Measurements from ENCODE around the gene HLA-DPB1. TPM values are rescaled to one million over a fixed set of nuclear protein-coding genes. Genes with fewer than 3 reads are reported as not detected.
A peak's percentile ranks its signal among the peaks of the same experiment; 100 is the strongest.
"Not testable (repeated sequence)": the region's sequence is repeated elsewhere in the genome, so short reads cannot be mapped to it uniquely, and the experiment has no call there.

Gene HLA-DPB1
- total and polyA plus RNA-seq, 12 donors: 18.7 to 264 (median 34.8) TPM

- no peak overlapping the region for H3K27ac ChIP-seq
- DNase-seq: peak in 1 of 2 donors; percentile 43
- H3K9me3 ChIP-seq: peaks cover 0 to 2% (median 0%) of the 10 kb centered on the region in 11 donors
- no peaks in the 10 kb centered on the region for H3K4me1 ChIP-seq
- intact Hi-C loops (cut with DNase I): loop anchor here in 3 of 10 donors (2.0 to 5.0 kb wide), 2 partner anchors 79 to 205 kb away; no protein-coding TSS in a partner anchor
- ATAC-seq: peak in 5 of 8 donors; percentile 51 to 74 (median 55)
- H3K4me3 ChIP-seq: no peak overlapping the region
- TF ChIP-seq CTCF (IDR thresholded peaks at IDR 0.05): peak in 8 of 9 donors; percentile 19 to 73 (median 61)
- WGBS, 2 donors: 37 to 46% methylated on average over 9 of the region's 9 CpGs
- peaks cover 0 to 16% (median 0%) of the 10 kb centered on the region in 9 donors for H3K36me3 ChIP-seq
- H3K27me3 ChIP-seq: peaks cover 0 to 13% (median 0%) of the 10 kb centered on the region in 7 donors
Measured at GRCh38 chr6:33091957-33092356, 16.2 kb downstream of the HLA-DPB1 start.

GRCh38 chr6:33092385-33092784 lies 16.6 kb downstream of the HLA-DPB1 start:
- H3K4me1 ChIP-seq: no peaks in the 10 kb centered on the region
- intact Hi-C loops (cut with DNase I): loop anchor here in 3 of 10 donors (2.0 to 5.0 kb wide), 2 partner anchors 80 to 205 kb away; no protein-coding TSS in a partner anchor
- 89 to 91% methylated on average over 3 of the region's 3 CpGs for WGBS, 2 donors

GRCh38 chr6:33093855-33094254 lies 18.1 kb downstream of the HLA-DPB1 start:
- Histone ChIP-seq H3K27ac (no peak overlapping the region), H3K9me3 (peaks cover 0 to 19% (median 5%) of the 10 kb centered on the region in 11 donors), H3K4me1 (no peaks in the 10 kb centered on the region), H3K36me3 (no peaks in the 10 kb centered on the region), H3K27me3 (peaks cover 0 to 13% (median 0%) of the 10 kb centered on the region in 7 donors), H3K4me3 (no peak overlapping the region)
- DNase-seq: no peak
- WGBS, 2 donors: 51 to 81% methylated on average over 3 of the region's 3 CpGs
- intact Hi-C loops (cut with DNase I): loop anchor here in 3 of 10 donors (2.0 to 5.0 kb wide), 2 partner anchors 81 to 207 kb away; no protein-coding TSS in a partner anchor
- ATAC-seq: no peak
- TF ChIP-seq CTCF (IDR thresholded peaks at IDR 0.05): no peak

More at GRCh38 chr6:33092385-33092784, 16.6 kb downstream of the HLA-DPB1 start:
- no peak for TF ChIP-seq CTCF (IDR thresholded peaks at IDR 0.05)
- ATAC-seq: peak in 1 of 8 donors; percentile 11
- peaks cover 0 to 13% (median 0%) of the 10 kb centered on the region in 7 donors for H3K27me3 ChIP-seq
- peaks cover 0 to 12% (median 0%) of the 10 kb centered on the region in 9 donors for H3K36me3 ChIP-seq
- peaks cover 0 to 6% (median 0%) of the 10 kb centered on the region in 11 donors for H3K9me3 ChIP-seq
- DNase-seq: no peak
- no peak overlapping the region for H3K27ac ChIP-seq
- no peak overlapping the region for H3K4me3 ChIP-seq

GRCh38 chr6:33095681-33096080 lies 19.9 kb downstream of the HLA-DPB1 start:
- ATAC-seq (no peak), DNase-seq (no peak)
- Histone ChIP-seq H3K4me1 (no peaks in the 10 kb centered on the region), H3K36me3 (no peaks in the 10 kb centered on the region), H3K27ac (no peak overlapping the region), H3K4me3 (no peak overlapping the region), H3K9me3 (peaks cover 0 to 37% (median 11%) of the 10 kb centered on the region in 11 donors), H3K27me3 (peaks cover 0 to 13% (median 0%) of the 10 kb centered on the region in 7 donors)
- 87 to 88% methylated on average over 1 of the region's 1 CpG for WGBS, 2 donors
- intact Hi-C loops (cut with DNase I): no loop called here
- TF ChIP-seq CTCF (IDR thresholded peaks at IDR 0.05): no peak

GRCh38 chr6:33101121-33101737 lies 25.4 kb downstream of the HLA-DPB1 start:
- peaks cover 0 to 54% (median 19%) of the 10 kb centered on the region in 11 donors for H3K9me3 ChIP-seq
- intact Hi-C loops (cut with DNase I); ATAC-seq; H3K4me3 ChIP-seq; H3K36me3 ChIP-seq; DNase-seq; H3K27ac ChIP-seq; H3K4me1 ChIP-seq; H3K27me3 ChIP-seq: not testable (repeated sequence)
- WGBS, 2 donors: 60 to 75% methylated on average over 5 of the region's 5 CpGs
